Endodermal cell (in vitro differentiated cells): ENCODE measurements around the gene NFATC1. TPM values are rescaled to one million over a fixed set of nuclear protein-coding genes. Genes with fewer than 3 reads are reported as not detected.

Experiments used
- DNase-seq: peaks from one replicate; pipeline ENCODE4 v3.0.0-alpha.2; 2017
- H3K27ac ChIP-seq: 2 replicates; pipeline ENCODE4 v1.5.1; 2013; ENCODE audit warnings: mild to moderate bottlenecking, low read depth, low read length, moderate library complexity
- H3K27me3 ChIP-seq: 2 replicates; pipeline ENCODE4 v1.6.1; 2013; ENCODE audit warnings: mild to moderate bottlenecking, low read length, moderate library complexity; ENCODE audit not compliant: insufficient read depth, control insufficient read depth, poor library complexity, severe bottlenecking
- H3K36me3 ChIP-seq: 2 replicates; pipeline ENCODE4 v1.7.0; 2013; ENCODE audit warnings: mild to moderate bottlenecking, low read length, moderate library complexity; ENCODE audit not compliant: control insufficient read depth, insufficient read depth
- H3K4me1 ChIP-seq: one replicate; pipeline ENCODE4 v1.7.0; 2013; ENCODE audit warnings: low read length; ENCODE audit not compliant: control insufficient read depth, insufficient read depth
- H3K4me3 ChIP-seq: 2 replicates; pipeline ENCODE4 v1.5.1; 2013; ENCODE audit warnings: mild to moderate bottlenecking, low read length, moderate library complexity
- H3K9ac ChIP-seq: 2 replicates; pipeline ENCODE4 v1.6.1; 2013; ENCODE audit warnings: mild to moderate bottlenecking, low read length, moderate library complexity; ENCODE audit not compliant: poor library complexity, severe bottlenecking; ENCODE audit errors: extremely low read depth
- H3K9me3 ChIP-seq: 2 replicates; pipeline ENCODE4 v1.6.1; 2013; ENCODE audit warnings: mild to moderate bottlenecking, low read length, moderate library complexity; ENCODE audit not compliant: control insufficient read depth
- H3K27ac Mint-ChIP-seq: 2 replicates; pipeline ENCODE4 v1.8.0; 2020; ENCODE audit warnings: mixed read lengths
- H3K27me3 Mint-ChIP-seq: 2 replicates; pipeline ENCODE4 v1.8.0; 2021; ENCODE audit warnings: mild to moderate bottlenecking, mixed read lengths; ENCODE audit not compliant: insufficient read depth
- H3K36me3 Mint-ChIP-seq: 2 replicates; pipeline ENCODE4 v1.8.0; 2020; ENCODE audit warnings: low read depth, mixed read lengths
- H3K4me1 Mint-ChIP-seq: 2 replicates; pipeline ENCODE4 v1.8.0; 2020; ENCODE audit warnings: mixed read lengths
- H3K4me3 Mint-ChIP-seq: 2 replicates; pipeline ENCODE4 v1.8.0; 2020; ENCODE audit warnings: mild to moderate bottlenecking, moderate library complexity, mixed read lengths
- H3K9me3 Mint-ChIP-seq: 2 replicates; pipeline ENCODE4 v1.8.0; 2020; ENCODE audit warnings: mild to moderate bottlenecking, mixed read lengths
- WGBS, 2 experiments: methylation state at CpG; one replicate each; pipeline versions ENCODE4 v1.1.5 to v1.1.7; 2013; ENCODE audit warnings: missing lambda C conversion rate in 2 of 2, mixed read lengths in 1 of 2; ENCODE audit not compliant: insufficient coverage in 1 of 2, insufficient read length in 1 of 2; 5-methylcytosine and 5-hydroxymethylcytosine counted together
- total RNA-seq, 2 donors: library from RNA; stranded (reverse); fragmentation: NEBNext Ultra II Directional in 1 of 2; extraction: Animal tissue kit (Norgen Biotek cat#: 25700) in 1 of 2; gene quantifications; 2 replicates in 1 of 2; 3 replicates in 1 of 2; pipeline ENCODE4 v1.2.1, GENCODE V29; 2021
- TF ChIP-seq, protein P1 (sequence below): fragments of 200-600 bp; sonication (generic); conservative IDR thresholded peaks from 2 replicates; pipeline ENCODE4 v1.5.0; 2021; ENCODE audit warnings: antibody characterized with exemption, mild to moderate bottlenecking

The NFATC1 gene
- total RNA-seq, 2 donors from 2014 or later, result 23.4 to 32.5 TPM

DNA sequence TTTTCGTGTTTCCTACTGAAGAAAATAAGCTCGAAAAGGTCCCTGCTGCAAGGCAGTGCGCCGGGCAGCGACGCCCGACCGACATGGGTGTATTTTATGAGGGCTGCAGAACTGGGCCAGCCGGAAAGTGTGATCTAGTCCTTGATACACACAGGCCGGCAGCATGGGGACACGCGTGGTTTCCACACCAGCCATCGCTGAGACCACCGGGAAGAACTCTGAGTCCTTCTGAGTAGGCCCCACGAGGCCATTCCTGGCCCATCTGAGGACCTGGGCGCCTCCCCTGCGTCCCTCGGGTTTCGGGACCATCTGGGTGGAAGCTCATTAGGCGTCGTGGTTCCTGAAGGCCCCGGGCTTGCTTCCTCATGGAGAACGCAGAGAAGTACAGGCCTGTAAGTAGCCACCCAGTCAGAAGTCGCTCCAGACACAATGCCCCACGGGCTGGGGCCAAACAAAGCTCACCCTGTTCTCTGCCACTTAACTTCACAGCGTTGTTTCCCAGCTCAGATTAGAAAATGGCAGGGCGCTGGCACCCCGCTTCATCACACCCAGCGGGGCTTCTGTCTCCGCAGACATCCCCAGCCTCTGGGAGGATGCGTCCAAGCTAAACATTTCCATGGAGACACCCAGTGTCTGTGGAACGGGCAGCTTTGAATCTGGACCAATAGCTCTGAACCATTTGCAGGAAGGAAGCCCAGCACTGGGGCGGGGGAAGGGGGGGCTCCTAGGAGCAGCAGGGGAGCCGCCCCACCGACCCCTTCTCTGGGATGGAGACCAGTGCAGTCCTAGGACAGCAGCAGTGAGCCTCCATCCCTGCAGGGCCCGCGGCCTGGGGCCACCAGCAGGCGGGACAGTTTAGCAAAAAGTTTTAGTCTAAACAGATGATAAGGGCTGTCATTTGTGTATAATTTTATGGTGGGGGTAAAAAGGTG lies 2.4 kb downstream of the NFATC1 start:
- H3K27me3 ChIP-seq, result peaks cover 47% of the 10 kb centered on the region
- peaks cover 37% of the 10 kb centered on the region for H3K27me3 Mint-ChIP-seq
- peak overlapping the region; percentile 66 for H3K4me3 Mint-ChIP-seq

GRCh38 chr18:79399275-79400081 lies 3.7 kb downstream of the NFATC1 start:
- H3K9me3 Mint-ChIP-seq, result no peaks in the 10 kb centered on the region
- no peak overlapping the region for H3K27ac ChIP-seq
- H3K4me3 Mint-ChIP-seq, result peak overlapping the region; percentile 66
- no peaks in the 10 kb centered on the region for H3K36me3 ChIP-seq
- H3K4me1 Mint-ChIP-seq, result peaks cover 12% of the 10 kb centered on the region
- peak overlapping the region; percentile 74 for H3K4me3 ChIP-seq
- peaks cover 30% of the 10 kb centered on the region for H3K27me3 Mint-ChIP-seq
- H3K36me3 Mint-ChIP-seq, result peaks cover 2% of the 10 kb centered on the region
- 4 to 8% methylated on average over 43 to 78 of the region's 79 CpGs for WGBS, 2 experiments
- DNase-seq, result peak; percentile 73
- no peak overlapping the region for H3K27ac Mint-ChIP-seq
- peak overlapping the region; percentile 15 for H3K9ac ChIP-seq
- TF ChIP-seq, protein P1, sequence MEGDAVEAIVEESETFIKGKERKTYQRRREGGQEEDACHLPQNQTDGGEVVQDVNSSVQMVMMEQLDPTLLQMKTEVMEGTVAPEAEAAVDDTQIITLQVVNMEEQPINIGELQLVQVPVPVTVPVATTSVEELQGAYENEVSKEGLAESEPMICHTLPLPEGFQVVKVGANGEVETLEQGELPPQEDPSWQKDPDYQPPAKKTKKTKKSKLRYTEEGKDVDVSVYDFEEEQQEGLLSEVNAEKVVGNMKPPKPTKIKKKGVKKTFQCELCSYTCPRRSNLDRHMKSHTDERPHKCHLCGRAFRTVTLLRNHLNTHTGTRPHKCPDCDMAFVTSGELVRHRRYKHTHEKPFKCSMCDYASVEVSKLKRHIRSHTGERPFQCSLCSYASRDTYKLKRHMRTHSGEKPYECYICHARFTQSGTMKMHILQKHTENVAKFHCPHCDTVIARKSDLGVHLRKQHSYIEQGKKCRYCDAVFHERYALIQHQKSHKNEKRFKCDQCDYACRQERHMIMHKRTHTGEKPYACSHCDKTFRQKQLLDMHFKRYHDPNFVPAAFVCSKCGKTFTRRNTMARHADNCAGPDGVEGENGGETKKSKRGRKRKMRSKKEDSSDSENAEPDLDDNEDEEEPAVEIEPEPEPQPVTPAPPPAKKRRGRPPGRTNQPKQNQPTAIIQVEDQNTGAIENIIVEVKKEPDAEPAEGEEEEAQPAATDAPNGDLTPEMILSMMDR, result no peak
- H3K27me3 ChIP-seq, result peaks cover 39% of the 10 kb centered on the region
- H3K9me3 ChIP-seq, result no peaks in the 10 kb centered on the region
- H3K4me1 ChIP-seq, result no peaks in the 10 kb centered on the region

More for the DNA sequence above, 2.4 kb downstream of the NFATC1 start:
- Mint-ChIP-seq H3K36me3 (peaks cover 2% of the 10 kb centered on the region), H3K27ac (no peak overlapping the region), H3K4me1 (peaks cover 7% of the 10 kb centered on the region), H3K9me3 (no peaks in the 10 kb centered on the region)
- 79 to 84% methylated on average over 26 to 38 of the region's 38 CpGs for WGBS, 2 experiments
- Histone ChIP-seq H3K4me3 (peak overlapping the region; percentile 76), H3K9ac (no peak overlapping the region), H3K9me3 (no peaks in the 10 kb centered on the region), H3K27ac (no peak overlapping the region), H3K36me3 (no peaks in the 10 kb centered on the region), H3K4me1 (no peaks in the 10 kb centered on the region)
- TF ChIP-seq, protein P1, result no peak
- no peak for DNase-seq

GRCh38 chr18:79400091-79400590 lies 4.4 kb downstream of the NFATC1 start:
- DNase-seq, result peak; percentile 86

More at GRCh38 chr18:79400091-79400590, 4.4 kb downstream of the NFATC1 start:
- Histone ChIP-seq H3K27ac (no peak overlapping the region), H3K4me1 (no peaks in the 10 kb centered on the region), H3K9me3 (no peaks in the 10 kb centered on the region), H3K9ac (peak overlapping the region; percentile 51), H3K36me3 (no peaks in the 10 kb centered on the region), H3K27me3 (peaks cover 32% of the 10 kb centered on the region), H3K4me3 (peak overlapping the region; percentile 74)
- H3K4me3 Mint-ChIP-seq, result peak overlapping the region; percentile 66
- TF ChIP-seq, protein P1, result no peak
- H3K9me3 Mint-ChIP-seq, result no peaks in the 10 kb centered on the region
- H3K4me1 Mint-ChIP-seq, result peaks cover 12% of the 10 kb centered on the region
- WGBS, 2 experiments, result 0% methylated on average over 67 of the region's 71 CpGs; no CpG with 5 or more reads in 1 of the 2 experiments
- no peak overlapping the region for H3K27ac Mint-ChIP-seq
- peaks cover 2% of the 10 kb centered on the region for H3K36me3 Mint-ChIP-seq
- H3K27me3 Mint-ChIP-seq, result peaks cover 28% of the 10 kb centered on the region
